Stimulated activated CD8-positive, alpha-beta memory T cell treated with anti-CD3 and anti-CD28 coated beads, Interleukin-12 subunit alpha, Interleukin-12 subunit beta, amount 100 ng/mL, for 24 hours (primary cell): ENCODE data around the gene BCL2L13.
"Not testable (repeated sequence)": the region's sequence is repeated elsewhere in the genome, so short reads cannot be mapped to it uniquely, and the experiment has no call there.

Experiments
- DNase-seq: peaks from one replicate; pipeline ENCODE4 v3.0.0-alpha.2; 2020; ENCODE audit errors: extremely low read depth

The BCL2L13 gene

GRCh38 chr22:17636850-17637249 lies 1.7 kb upstream of the BCL2L13 start:
- not testable (repeated sequence) for DNase-seq

GRCh38 chr22:17637490-17638181 lies 921 bp upstream of the BCL2L13 start:
- DNase-seq = no peak

DNA sequence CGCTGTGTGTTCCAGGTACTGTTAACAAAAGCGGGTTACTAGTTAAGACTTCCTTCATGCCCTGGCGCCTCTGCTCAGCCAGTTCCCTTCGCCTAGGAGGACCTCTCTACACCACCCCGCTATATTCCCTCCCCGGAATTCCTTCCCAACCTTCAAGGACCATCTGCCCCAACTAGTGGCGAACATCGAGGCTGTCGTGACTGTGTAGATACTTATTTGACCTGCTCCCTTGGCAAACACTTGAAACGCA lies 450 bp upstream of the BCL2L13 start:
- no peak for DNase-seq

- no peak for DNase-seq
Measured at GRCh38 chr22:17639247-17639741, 737 bp downstream of the BCL2L13 start.

- no peak for DNase-seq
Measured at GRCh38 chr22:17641269-17641668, 2.7 kb downstream of the BCL2L13 start.

GRCh38 chr22:17642357-17642756 lies 3.8 kb downstream of the BCL2L13 start:
- DNase-seq = not testable (repeated sequence)

- no peak for DNase-seq
Measured at GRCh38 chr22:17647452-17647851, 8.9 kb downstream of the BCL2L13 start.

- no peak for DNase-seq
Measured at GRCh38 chr22:17647991-17648390, 9.4 kb downstream of the BCL2L13 start.

DNA sequence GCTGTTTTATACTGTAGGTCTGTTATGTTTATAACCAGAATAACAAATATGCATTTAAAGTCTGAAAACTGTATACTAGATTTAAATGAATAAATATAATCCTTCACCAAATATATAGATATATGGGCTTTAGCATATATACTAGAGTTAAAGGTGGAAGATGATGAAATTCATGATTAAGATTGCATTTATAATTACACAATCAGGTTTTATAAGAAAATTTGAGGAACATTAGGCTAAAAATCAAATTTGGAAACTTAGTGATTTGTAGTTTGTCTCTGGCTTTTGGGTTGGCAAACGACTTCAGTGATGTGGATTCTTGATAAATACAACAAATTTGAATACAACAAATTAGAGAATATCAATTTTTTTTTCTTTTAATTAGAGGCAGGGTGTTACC lies 10.0 kb downstream of the BCL2L13 start:
- no peak for DNase-seq

DNA sequence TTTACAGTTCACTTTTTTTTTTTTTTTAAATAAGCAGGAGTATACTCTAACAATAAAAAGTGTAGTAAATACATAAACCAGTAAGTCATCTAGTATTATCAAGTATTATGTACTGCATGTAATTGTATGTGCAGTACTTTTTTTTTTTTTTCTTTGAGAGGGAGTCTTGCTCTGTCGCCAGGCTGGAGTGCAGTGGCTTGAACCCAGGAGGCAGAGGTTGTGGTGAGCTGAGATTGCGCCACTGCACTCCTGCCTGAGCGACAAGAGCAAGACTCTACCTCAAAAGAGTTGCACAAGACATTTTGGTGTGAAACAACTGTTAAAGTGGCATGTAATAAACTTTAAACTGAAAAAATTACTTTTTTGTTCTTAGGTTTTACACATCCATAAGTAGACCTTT lies 16.7 kb downstream of the BCL2L13 start:
- no peak for DNase-seq

GRCh38 chr22:17656870-17657395 lies 18.4 kb downstream of the BCL2L13 start:
- DNase-seq = no peak

GRCh38 chr22:17664414-17665055 lies 26.0 kb downstream of the BCL2L13 start:
- DNase-seq = no peak

GRCh38 chr22:17665248-17665647 lies 26.7 kb downstream of the BCL2L13 start:
- no peak for DNase-seq

GRCh38 chr22:17665854-17666253 lies 27.3 kb downstream of the BCL2L13 start:
- DNase-seq = no peak

GRCh38 chr22:17671521-17672092 lies 33.0 kb downstream of the BCL2L13 start:
- not testable (repeated sequence) for DNase-seq

- DNase-seq = peak; percentile 3
Measured at GRCh38 chr22:17672417-17672991, 33.9 kb downstream of the BCL2L13 start.

DNA sequence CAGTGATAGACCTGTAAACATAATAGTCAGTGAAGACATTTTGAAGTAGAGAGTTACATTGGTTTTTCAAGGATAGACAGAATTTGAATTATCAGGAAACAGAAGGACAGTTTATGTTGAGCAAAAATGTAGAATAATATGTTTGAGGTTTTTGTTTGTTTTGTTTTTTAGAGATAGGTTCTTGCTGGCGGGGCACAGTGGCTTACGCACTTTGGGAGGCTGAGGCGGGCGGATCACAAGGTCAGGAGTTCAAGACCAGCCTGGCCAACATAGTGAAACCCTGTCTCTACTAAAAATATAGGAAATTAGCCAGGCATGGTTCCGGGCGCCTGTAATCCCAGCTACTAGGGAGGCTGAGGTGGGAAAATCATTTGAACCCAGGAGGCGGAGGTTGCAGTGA lies 35.6 kb downstream of the BCL2L13 start:
- DNase-seq = no peak

DNA sequence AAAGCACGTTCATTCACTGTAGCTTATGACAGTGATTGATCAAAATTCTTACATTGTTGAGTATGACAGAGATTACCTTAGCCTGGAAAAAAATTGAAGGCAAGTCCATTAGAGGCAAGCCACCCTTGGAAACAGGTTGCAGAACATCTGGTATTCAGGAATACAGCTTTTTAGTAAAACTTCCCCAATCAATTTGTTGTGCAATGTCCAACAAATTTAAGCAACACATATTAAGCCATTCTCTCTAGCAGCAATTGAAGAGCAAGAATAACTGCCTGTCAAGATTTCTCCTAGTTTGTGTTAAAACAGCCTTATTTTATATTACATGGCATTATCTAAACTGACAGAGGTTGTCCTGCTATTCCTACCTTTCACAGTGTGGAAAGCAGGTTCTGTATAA lies 37.0 kb downstream of the BCL2L13 start:
- no peak for DNase-seq

DNA sequence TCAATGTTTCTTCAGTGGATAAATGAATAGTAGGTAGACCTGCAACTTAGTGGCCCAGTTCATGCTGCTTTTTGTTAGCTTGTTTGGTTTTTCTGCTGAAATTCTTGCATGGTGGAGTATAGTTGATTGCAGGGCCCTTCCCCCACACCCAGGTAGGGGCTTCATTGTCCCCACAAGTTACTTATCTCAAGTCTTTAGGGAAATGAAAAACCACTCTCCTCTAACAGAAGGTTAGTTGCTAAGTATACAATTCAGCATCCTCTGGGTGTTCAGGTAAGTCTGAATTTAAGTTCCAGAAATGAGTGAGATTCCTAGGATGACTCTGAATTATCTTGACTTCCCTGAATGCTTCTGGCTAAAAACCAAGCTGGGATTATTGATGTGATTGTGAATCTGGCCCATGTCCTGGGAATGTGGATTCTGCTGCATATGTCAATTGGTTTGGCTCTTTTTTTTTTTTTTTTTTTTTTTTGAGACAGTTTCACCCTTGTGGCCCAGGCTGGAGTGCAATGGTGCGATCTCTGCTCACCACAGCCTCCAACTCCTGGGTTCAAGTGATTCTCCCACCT lies 40.3 kb downstream of the BCL2L13 start:
- no peak for DNase-seq

DNA sequence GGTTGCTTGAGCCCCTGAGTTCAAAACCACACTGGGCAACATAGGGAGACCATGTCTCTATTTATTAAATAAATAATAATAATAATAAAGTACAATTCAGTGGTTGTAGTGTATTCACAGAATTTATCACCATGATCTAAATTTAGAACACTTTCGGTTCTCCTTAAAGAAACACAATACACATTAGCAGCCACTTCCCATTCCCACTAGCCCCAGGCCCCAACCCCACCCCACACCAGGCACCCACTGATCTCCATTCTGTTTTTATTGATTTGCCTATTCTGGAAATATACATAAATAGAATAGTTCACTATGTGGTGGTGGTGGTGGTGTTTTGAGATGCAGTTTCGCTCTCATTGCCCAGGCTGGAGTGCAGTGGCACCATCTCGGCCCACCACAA lies 45.7 kb downstream of the BCL2L13 start:
- DNase-seq = no peak

GRCh38 chr22:17692841-17693240 lies 54.3 kb downstream of the BCL2L13 start:
- no peak for DNase-seq

DNA sequence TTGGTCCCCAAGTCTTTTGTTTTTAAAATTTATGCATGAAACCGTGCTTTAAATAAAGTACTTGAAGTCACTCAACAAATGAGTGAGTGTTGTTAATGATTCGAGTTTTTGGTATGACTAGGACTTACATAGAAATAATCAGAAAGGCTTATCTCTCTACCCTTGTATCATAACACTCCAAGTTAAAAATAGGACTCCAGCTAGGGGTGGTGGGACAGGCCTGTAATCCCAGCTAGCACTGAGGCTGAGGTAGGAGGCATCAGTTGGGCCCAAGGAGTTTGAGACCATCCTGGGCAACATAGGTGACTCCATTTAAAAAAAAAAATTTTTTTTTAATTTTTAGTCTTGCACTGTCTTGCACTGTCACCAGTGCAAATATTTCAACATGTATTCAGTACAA lies 55.6 kb downstream of the BCL2L13 start:
- DNase-seq = no peak
